CD4-positive, alpha-beta T cell treated with Interleukin-4 for 4 hours (primary cell): ENCODE results near the gene NPW.

ENCODE experiments used
- DNase-seq: peaks from one replicate; pipeline ENCODE4 v3.0.0-alpha.2; 2020

Gene NPW

GRCh38 chr16:2037115-2037514, 17.5 kb downstream of the NPW start:
- DNase-seq, result no peak

GRCh38 chr16:2037647-2038381, 18.2 kb downstream of the NPW start:
- DNase-seq, result no peak

- DNase-seq, result no peak
Measured at GRCh38 chr16:2038382-2039231, 19.0 kb downstream of the NPW start.

- no peak for DNase-seq
Measured at GRCh38 chr16:2039274-2040031, 19.9 kb downstream of the NPW start.

- DNase-seq, result no peak
Measured at GRCh38 chr16:2040041-2040786, 20.6 kb downstream of the NPW start.

- DNase-seq, result no peak
Measured at GRCh38 chr16:2040787-2041522, 21.4 kb downstream of the NPW start.

- DNase-seq, result no peak
Measured at GRCh38 chr16:2042171-2042985, 22.8 kb downstream of the NPW start.

- DNase-seq, result no peak
Measured at GRCh38 chr16:2042986-2043666, 23.5 kb downstream of the NPW start.

- DNase-seq, result no peak
Measured at GRCh38 chr16:2043667-2044451, 24.3 kb downstream of the NPW start.

- no peak for DNase-seq
Measured at GRCh38 chr16:2044541-2044940, 25.0 kb downstream of the NPW start.

- no peak for DNase-seq
Measured at GRCh38 chr16:2045965-2046892, 26.6 kb downstream of the NPW start.

GRCh38 chr16:2046893-2047329, 27.3 kb downstream of the NPW start:
- DNase-seq, result no peak

GRCh38 chr16:2047330-2048115, 27.9 kb downstream of the NPW start, which contains the start of the genes NTHL1 and TSC2:
TSS of gene NTHL1 (minus strand) at chr16:2047834. CDS start at chr16:2047823, 11 bp downstream.
TSS of gene TSC2 (plus strand) at chr16:2047985. CDS start at chr16:2048616, 631 bp downstream.
- peak; percentile 92 for DNase-seq

- DNase-seq, result no peak
Measured at GRCh38 chr16:2048116-2048543, 28.5 kb downstream of the NPW start.

- DNase-seq, result no peak
Measured at GRCh38 chr16:2053211-2053610, 33.6 kb downstream of the NPW start.

GRCh38 chr16:2053897-2054296, 34.3 kb downstream of the NPW start:
- DNase-seq, result no peak

GRCh38 chr16:2054543-2055245, 35.1 kb downstream of the NPW start:
- DNase-seq, result no peak
